Measurements from ENCODE around the gene MTARC1.

The MTARC1 gene

GRCh38 chr1:220786337-220787068, at the start of gene MTARC1:
TSS of gene MTARC1 (plus strand) at chr1:220786913. CDS start at chr1:220786945, 32 bp downstream.
- DNase-seq, result no peak

DNA sequence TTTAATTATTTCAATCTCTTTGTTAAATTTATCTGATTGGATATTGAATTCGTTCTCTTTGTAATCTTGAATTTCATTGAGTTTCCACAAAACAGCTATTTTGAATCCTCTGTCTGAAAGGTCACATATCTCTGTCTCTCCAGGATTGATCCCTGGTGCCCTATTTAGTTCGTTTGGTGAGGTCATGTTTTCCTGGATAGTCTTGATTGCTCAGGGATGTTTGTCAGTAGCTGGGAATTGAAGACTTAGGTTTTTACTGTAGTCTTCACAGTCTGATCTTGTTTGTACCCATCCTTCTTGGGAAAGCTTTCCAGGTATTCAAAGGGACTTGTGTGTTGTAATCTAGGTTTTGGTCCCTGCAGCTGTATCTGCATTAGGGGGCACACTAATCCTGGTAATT, 45.4 kb upstream of the MTARC1 start:
- DNase-seq, result no peak

DNA sequence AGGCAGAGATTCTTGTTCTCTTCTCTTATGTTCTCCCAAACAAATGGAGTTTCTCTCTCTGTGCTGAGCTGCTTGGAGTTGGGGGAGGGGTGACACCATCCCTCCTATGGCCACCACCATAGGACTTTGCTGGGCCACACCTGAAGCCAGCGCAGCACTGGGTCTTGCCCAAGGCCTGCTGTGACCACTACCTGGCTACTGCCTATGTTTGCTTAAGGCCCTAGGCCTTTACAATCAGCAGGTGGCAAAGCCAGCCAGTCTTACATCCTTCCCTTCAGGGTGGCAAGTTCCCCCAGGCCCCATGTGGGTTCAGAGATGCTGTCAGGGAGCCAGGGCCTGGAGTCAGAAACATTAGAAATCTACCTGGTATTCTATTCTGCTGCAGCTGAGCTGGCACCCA, 44.9 kb upstream of the MTARC1 start:
- no peak for DNase-seq

DNA sequence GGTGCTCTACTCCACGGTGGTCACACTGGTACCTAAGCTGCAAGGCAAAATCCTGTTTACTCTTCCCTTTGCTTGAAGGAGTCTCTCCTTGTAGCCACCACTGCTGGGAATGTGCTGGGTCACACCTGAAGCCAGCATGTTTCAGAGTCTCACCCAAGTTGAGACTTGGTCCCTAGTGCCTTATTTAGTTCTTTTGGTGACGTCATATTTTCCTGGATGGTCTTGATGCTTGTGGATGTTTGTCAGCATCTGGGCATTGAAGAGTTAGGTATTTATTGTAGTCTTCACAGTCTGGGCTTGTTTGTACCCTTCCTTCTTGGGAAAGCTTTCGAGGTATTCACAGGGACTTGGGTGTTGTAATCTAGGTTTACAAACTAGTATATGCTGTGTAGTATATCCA, 44.2 kb upstream of the MTARC1 start:
- no peak for DNase-seq

DNA sequence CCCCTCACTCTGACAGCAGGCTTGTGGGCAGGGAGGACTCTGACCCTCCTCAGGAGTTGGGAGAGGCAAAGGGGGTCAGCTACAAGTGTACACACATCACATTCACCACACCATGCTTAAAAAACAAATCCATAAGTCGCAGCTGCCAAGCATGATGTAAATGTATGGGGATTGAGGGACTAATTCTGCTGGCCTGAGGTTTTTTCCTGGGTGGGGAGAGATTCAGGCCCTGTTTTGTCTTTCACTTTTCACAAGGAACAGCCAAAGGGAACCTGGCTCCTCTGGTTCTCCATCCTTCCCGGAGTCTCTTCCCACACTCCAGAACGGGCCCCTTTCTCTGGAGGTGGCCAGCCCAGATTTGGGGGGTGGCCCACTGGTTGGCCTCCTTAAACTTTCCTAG, 39.9 kb upstream of the MTARC1 start:
- no peak for DNase-seq

GRCh38 chr1:220747437-220748088, 39.1 kb upstream of the MTARC1 start:
- no peak for DNase-seq

DNA sequence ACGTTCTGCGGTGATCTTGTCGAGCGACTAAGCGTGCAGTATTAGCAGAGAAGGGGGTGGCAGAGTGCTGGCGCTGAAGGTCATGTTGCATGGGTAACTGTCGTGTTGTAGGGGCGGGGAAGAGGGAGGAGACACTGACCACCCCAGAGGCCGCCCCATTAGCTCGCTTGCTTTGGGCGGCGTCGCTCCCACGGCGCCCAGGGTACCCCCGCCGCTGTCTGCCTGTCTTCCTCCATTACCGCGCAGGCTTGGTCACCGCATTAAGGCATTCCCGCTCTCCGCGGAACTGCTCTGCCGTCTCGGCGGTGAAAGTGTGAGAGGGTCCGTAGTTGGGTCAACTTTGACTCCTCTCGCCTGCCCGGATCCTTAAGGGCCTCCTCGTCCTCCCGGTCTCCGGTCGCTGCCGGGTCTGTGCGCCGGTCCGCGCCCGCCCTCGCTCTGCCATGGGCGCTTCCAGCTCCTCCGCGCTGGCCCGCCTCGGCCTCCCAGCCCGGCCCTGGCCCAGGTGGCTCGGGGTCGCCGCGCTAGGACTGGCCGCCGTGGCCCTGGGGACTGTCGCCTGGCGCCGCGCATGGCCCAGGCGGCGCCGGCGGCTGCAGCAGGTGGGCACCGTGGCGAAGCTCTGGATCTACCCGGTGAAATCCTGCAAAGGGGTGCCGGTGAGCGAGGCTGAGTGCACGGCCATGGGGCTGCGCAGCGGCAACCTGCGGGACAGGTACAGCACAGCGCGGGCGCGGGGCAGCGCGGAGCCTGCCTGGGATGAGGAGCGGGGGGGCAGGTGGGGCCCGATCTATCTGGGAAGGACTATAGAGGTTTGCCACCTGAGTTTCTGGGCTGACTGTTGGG, 38.4 kb upstream of the MTARC1 start, which contains the start of gene MTARC2:
Gene MTARC2 (plus strand): TSS at position 234 of the 846 bp plus-strand sequence. CDS start 210 bp downstream, at position 444.
- no peak for DNase-seq

DNA sequence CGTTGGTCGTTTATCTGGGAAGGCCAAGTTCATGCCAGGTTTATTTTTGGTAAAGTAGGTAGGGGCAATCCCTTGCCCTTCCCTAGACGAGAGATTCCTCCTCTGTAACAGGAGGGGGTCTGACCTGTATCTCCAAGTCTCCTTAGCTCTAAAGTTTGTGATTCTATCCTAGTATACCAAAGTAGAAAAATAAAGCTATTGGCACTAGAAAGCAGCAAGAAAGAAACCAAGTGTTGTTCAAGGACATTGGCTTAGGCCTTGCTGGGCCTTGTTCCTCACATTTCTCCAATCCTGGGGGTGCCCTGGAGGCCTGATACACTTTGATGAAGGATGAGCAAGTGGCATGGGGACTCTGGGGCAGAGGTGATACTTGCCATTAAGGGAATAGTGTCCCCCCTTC, 37.8 kb upstream of the MTARC1 start:
- DNase-seq, result no peak

DNA sequence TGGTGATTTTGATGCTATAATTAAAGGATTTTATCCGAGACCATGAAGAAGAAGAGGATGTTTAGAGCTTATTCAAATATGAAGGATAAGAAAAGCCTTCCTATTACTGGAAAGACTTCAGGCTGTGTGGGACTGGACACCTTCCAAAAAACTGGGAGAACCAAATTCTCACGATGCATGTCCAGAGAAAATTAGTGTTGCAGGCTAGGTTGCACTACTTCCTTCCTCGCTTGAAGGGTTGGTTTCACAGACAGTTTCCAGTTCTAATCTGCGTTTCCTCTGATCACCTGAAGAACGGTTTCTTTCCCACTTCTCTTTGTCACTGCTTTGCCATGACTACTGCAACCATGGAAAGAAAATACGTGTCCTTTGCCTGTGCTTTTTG, 36.6 kb upstream of the MTARC1 start:
- DNase-seq, result no peak

DNA sequence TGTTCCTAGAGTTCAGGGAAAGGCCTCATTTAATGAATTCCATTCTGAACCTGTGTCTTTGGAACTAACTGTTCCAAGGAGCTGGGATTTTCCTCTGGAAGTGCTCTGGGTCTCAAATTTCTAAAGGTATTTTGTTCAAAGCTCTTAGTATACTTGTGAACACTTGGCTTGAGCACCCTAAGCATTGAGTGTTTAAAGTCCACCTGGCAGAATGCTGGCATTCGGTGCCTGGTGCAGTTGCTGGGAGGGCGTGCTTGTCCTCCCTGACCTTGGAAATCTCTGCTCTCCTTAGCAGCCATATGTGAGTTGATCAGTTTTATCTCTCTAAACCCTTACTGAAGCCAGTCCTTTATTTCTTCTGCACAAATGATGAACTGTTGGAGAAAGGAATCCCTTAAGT, 35.6 kb upstream of the MTARC1 start:
- DNase-seq, result no peak

DNA sequence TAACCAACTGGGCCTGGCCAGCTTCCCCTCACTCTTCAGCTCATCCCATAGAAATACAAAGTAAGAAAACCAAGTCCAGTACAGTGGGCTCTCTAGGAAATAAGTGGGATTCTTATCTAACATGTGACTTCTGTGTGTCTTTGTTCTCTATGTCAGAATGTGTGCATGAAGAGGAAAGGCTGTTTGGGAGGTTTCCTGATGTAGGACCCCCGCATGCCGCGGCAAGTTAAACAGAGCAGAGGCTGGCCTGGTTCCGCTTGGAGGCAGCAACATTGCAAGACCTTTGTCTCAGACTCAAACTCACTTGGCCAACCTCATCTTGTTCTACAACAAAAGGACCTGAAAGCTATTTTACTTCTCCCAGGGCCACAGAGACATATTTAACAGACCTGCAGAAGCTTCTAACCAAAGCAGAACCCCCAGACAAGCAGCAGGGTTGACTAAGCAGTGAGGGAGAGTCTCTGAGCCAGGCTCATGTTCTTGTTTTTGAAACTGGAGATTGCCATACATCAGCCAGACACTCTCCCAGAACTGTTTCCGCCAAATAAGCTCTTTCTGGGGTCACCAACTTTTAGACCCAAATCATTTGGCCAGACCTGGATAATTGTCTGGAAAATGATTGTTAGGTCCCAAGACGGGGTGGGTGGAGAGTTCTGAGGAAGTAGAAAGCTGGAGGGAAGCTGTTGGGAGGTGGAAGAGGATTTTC, 32.3 kb upstream of the MTARC1 start:
- DNase-seq, result no peak

- no peak for DNase-seq
Measured at GRCh38 chr1:220754918-220755295, 31.8 kb upstream of the MTARC1 start.

GRCh38 chr1:220755309-220755708, 31.4 kb upstream of the MTARC1 start:
- no peak for DNase-seq

DNA sequence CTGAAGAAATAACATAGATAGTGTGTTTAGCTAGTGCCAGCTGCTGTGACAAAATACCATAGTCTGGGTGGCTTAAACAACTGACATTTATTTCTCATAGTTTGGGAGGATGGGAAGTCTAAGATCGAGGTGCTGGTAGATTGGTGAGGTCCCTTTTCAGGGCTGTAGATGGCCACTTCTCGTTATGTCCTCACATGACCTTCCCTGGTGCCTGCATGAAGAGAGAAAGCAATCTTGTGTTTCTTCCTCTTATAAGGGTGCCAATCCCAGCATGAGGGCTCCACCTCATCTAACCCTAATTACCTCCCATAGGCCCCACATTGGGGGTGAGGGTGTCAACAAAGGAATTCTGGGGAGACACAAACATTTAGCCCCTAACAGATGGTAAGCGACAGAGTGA, 29.3 kb upstream of the MTARC1 start:
- no peak for DNase-seq

- DNase-seq, result no peak
Measured at GRCh38 chr1:220759147-220759546, 27.6 kb upstream of the MTARC1 start.

DNA sequence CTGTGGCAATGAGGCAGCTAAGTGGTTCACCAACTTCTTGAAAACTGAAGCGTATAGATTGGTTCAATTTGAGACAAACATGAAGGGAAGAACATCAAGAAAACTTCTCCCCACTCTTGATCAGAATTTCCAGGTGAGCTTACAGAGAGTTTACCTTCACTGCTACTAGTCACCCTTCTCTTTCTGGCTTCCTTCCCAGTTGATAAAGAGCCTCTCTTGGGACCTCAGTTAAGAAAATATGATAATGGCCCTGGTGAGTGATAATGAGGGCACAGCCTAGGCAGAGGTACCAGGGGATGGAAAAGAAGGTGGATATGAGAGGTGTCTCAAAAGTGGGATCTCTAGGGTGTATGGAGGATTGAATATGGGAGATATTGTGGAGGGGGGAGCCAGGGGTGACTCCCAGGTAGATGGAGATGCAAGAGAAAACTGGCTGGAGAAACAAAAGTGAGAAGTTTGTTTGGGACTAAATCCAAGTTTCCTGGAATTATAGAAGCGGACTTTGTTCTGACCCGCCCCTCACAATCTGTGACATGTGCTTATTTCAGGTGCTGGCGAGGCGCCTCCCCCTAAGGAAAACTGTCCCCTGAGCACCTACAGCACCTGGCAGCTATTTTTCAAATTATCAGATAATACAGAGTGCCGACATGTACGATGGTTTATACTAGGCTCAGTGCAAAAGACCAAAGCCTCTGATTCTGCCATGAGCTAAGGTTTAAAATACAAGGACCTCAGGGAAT, 24.9 kb upstream of the MTARC1 start:
- DNase-seq, result no peak

DNA sequence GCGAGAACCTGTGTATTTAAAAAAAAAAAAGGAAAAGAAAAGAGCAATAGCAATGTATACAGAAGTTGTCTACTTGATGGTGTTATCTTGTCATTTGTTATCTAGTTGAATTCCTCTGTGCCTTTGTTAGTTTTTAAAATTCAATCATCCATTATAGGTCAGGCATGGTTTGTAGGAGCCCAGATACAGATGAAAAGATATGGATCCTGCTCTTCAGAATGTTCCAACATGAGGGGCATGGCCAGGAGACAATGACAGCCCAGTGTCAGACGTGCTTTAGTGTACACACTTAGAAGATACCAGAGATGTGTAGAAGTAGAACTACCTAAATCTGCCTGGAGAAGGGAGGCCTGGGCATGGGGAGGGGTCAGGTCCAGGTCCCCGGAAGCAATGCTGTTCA, 22.0 kb upstream of the MTARC1 start:
- DNase-seq, result no peak

GRCh38 chr1:220767312-220768125, 19.2 kb upstream of the MTARC1 start:
- no peak for DNase-seq

GRCh38 chr1:220768126-220768601, 18.5 kb upstream of the MTARC1 start:
- no peak for DNase-seq

- no peak for DNase-seq
Measured at GRCh38 chr1:220769205-220769604, 17.5 kb upstream of the MTARC1 start.

- DNase-seq, result no peak
Measured at GRCh38 chr1:220770245-220770913, 16.3 kb upstream of the MTARC1 start.
